ENCODE measurements around the gene PGAP1.

Gene PGAP1

DNA sequence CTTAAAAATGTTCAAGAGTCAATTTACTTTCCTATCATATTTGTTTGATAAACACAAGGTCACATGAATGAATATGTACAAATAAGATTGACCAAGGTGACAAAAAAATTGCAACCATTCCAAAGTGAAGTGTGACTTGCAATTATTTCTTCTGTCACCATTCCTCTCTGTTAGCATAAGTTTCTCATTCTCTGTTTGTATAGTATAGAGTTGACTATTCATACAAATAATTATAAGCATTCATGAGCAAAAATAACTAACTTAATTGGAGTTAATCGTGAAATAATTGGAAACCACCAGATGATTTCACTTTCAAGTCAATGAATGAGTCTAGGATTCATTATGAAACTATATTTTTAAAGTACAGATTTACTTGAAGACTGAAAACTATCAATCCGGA, 42.1 kb downstream of the PGAP1 start:
- no peak for DNase-seq (ENCODE audit: low read depth)

DNA sequence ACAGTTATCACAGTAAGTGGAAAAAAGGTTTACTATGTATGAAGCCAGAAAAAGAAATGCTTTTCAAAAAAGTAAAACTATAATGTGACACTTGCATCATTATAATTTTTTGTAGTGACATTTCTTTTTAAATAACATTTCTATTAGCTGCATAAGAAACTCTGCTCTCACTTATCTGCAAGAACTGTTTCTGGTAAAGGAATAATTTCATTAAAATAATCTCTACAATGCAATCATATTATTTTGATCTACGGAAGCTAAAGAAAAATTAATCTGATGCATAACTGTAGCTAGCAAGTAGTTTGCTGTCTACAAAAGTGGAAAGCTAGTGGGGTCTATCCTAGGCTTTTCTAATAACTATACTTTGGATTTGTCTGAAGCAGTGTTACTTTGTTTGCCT, 50.1 kb downstream of the PGAP1 start:
- DNase-seq (ENCODE audit: low read depth), result no peak

DNA sequence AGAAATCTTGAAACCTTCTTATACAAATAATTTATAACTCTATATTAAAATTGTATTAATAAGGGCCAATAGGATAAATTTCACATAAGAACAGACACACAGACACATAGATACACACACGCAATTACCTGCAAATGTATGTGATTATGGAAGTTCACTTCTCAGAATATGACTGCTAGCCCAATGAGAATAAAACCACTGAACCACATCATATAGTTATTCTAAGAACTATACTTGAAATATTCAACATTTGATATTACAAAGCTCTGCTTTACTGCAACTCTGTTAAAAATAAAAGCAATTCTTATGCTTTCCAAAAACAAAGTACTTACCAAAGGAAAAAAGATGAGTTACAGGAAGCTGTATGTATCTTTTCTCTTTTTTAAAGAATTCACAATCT, 51.1 kb downstream of the PGAP1 start:
- DNase-seq (ENCODE audit: low read depth), result no peak

DNA sequence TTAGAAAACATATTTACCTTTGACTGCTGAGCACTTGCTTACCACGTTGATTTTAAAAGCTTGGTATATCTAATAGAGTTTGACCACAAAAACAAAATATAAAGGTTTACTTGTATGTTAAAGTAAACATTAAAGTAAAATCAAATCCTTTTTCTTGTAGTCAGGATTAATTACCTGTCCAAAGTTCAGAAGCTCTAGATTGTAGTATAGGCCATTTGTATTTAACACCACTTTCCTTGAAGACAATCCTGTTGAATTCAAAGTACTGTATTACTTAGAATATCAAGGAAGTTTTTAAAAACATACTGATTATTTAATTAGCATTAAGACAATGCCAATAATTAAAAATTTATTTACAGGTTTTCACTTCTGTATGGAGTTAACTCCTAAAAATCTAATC, 53.0 kb downstream of the PGAP1 start:
- DNase-seq (ENCODE audit: low read depth), result no peak

DNA sequence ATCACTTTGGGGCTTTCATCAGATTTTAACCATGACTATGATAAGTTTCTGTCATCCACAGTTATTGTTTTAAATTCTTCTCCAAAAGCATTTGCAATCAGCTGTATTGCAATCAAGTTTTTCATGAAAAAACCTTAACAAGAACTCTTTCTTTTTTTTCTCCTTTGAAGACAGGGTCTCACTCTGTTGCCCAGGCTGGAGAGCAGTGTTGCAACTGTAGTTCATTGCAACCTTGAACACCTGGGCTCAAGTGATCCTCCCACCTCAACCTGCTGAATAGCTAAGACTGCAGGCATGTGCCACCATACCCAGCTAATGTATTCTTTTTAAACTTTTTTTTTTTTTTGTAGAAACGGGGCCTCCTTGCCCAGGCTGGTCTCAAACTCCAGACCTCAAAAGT, 71.9 kb downstream of the PGAP1 start:
- no peak for DNase-seq (ENCODE audit: low read depth)

DNA sequence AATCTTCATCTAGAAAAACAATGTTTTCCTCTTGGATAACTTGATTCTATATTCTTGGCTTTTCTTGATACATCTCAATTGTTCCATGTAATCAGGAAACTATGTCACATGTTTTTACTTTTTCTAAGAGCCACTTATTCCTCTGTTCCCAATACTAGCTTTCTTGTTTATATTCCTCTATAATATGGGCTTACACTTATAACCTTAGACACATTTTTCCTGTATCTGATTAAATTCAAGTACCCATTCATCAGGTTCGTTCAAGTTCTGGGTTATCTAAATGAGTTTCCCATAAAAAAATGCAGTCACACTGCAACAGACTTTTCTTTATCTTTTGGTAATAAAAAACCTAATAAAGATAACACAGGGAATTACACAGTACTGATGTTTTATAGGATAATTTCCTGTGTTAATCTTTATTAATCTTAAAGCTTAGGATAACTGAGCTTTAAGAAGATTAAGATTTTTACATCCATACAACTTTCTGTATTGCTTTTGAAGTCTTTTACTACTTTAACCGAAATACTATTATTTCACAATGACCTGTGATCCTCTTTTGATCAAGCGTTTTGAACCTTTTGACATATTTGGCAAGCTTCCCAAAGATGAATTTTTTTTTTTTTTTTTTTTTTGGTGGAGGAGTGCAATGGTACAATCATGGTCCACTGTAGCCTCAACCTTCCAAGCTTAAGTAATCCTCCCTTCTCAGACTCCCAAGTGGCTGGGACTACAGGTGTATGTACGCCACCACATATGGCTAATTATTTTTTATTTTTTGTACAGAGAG, 73.0 kb downstream of the PGAP1 start:
- DNase-seq (ENCODE audit: low read depth), result no peak

DNA sequence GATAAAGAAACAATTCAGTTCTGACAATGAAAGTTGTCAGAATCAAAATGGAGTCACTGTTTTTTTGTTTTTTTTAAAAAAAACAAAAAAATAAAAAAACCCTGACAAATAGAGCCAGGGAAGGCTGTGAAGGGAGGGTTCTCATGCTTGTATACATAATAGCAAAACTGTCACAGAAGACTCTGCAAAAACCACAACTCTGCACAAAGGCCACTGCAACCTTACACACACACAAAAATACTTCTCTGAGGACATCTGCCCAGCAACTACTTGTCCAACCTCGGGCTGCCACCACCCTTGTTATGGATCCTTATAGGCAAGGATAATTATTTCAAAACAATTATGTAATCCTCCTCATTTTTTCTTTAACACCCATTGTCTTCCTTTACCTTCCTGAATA, 75.4 kb downstream of the PGAP1 start:
- DNase-seq (ENCODE audit: low read depth), result no peak

DNA sequence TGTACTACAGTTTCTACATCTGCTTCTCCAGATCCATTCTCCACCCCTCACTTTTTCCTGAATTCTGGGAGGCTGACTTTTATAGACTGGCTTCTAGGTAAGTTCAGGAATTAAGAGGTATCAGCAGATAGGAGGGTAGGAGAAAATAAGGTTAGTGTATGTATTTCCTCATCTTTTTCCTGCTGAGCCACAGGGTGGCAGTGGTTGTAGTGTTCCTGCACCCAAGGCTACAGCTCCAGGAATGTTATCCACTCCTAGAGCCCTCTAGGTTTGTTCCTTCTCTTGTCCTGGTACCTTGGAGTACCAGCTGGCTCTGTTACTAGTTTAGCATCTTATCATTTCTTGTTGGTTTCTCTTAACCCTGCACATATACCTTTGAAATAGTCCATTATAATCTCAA, 76.6 kb downstream of the PGAP1 start:
- DNase-seq (ENCODE audit: low read depth), result peak; percentile 19

DNA sequence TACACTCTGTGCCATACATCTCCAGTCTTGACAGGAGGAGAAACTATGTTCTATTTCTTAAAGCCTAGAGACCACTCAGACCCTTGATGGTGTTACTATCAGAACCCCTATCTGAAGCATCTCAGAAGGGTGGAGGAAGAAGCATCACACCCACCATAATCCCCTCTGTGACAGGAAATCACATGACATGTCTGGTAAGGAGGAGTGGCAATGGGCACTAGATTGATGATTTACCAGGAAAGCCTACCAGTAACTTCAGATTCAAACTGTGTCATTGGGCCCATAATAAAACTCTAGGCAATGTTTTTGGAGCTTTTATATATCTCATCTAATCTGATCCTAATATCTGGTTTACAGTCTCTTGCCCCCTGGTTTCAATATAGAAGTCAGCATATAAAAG, 80.2 kb downstream of the PGAP1 start:
- no peak for DNase-seq (ENCODE audit: low read depth)

DNA sequence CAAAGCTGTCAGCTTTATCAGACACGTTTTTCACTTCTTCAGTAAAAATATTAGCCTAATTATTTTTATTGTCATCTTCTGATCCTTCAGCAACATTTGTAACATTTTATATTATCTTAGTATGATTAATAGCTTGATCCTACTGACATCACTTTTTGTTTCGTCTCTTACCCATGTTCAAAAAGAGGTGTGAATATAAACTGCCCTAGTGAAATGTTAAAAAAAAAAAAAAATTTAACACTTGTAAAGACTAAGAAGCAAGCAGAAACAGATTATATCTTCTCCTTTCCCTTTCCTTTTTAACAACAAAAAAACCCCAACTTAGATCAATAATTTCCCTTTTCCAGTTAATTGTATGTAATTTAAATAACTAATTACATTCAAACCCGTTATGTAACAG, 81.1 kb downstream of the PGAP1 start:
- DNase-seq (ENCODE audit: low read depth), result no peak

DNA sequence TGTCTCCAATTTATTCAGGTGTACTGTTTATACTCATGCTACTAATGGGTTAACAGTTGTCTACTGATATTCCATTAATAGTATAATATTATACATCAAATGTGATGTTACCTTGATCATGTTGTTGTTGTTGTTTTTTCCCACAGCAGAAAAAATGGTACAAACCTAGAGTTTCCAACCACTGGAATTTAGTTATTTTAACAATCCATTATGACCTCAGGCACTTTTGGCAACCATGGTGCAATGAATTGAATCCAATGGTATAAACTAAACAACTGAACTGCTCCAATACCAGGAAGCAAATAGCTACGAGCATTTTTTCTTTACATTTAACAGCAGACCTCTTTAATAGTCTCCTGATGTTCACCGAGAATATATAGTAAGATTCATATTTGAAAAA, 86.3 kb downstream of the PGAP1 start:
- no peak for DNase-seq (ENCODE audit: low read depth)

DNA sequence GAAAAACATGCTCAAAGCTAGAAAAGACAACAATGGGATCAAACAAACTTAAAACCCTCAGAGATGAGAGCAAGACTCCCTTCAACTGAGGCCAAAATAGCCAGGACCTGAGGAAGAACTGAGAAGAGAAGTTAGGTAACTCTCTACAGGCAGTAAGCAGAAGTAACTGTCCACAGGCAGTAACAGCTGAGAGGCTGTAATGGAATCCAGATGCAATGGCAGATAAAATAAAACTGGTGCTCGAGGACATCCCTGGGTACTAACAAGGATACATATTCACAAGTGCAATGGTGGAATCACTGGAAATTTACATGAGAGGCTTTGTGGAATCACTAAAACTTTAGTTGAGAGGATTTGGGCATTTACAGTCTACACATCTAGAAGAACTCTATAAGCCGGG, 86.9 kb downstream of the PGAP1 start:
- DNase-seq (ENCODE audit: low read depth), result no peak

DNA sequence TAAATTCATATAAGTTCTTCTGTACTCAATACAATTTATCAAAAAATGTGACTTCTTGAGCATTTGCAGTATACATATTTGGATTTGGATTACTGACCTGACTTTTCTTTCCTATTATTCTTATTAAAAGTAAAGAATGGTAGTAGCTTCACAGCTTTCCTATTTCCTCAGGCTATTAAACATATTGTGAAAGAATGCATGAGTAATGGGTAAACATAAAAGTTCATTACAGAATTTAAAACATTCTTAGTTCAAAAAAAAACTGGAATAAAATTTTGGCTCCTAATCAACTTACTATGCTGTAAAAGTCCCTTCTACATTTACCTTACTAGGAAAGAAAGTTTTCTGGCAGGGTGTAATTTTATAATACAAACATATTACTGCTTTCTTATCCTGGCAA, 90.1 kb downstream of the PGAP1 start:
- DNase-seq (ENCODE audit: low read depth), result no peak

DNA sequence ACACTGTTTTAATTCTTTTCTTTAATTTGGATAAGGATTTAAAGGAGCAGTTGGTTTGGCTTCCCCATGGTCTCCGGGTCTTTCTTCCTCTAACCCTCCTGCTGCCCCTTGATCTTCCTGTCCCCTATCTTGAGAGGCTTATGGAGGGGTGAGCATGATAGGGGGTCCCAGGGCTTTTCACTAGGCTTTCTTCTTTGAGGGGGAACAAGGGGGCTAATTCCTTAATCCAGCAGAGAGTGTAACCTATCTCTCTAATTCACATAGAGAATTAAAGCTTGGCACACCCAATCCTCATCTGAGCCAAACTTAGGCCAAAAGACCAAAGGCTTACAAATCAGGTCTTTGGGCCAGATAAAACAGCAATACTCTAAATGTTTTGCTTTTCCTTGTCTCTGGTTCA, 95.8 kb downstream of the PGAP1 start:
- DNase-seq (ENCODE audit: low read depth), result no peak

DNA sequence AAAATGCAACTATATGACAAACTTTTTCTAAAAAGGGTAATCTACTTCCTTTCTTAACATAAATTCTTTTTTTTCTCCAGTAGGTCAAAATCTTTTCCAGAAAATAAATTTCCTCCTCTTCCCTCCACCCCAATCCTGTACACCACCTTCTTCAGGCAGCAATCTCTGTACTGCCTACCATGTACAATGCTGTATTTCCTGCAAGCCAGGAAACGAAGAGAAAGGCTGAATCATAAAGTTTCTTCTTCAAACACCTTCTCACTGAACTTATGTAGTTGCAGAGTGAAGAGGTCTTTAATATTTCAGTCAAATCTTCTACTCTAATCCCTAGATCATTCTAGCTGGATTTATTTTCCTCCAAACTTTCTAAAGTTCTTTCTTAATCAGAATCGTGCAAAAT, 99.2 kb downstream of the PGAP1 start:
- no peak for DNase-seq (ENCODE audit: low read depth)

DNA sequence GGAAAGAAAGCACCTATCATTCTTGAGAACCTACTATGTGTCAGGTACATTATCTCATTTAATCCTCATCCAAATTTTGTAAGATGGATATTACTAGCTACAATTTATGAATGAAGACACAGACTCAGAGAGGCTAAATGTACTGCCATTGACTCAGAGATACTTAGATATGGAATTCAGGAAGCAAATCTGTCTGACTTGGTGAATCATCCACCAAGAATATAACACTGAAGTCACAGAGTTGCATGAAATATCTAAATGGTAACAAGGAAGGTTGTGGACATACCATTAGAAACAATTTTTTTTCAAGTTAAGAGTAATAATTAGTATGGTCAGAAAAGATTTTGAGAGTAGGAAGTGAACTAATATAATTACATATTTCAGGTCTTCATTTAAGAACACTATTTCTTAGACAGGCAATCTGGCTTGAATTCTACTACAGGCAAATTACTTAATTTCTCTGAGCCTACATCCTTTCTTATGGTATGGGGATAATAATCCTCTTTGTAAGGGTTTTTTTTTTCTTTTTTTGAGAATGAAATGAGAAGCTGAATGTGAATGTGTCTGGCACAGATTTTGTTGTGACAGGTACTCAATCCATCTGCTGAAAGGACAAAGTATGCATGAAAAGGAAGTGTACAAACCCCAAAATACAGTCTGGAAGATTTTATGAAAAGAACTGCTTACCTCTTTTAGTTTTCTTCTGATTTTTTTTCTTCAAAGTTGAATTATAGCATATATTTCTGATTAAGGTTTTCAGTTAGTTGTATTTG, 102.6 kb downstream of the PGAP1 start:
- no peak for DNase-seq (ENCODE audit: low read depth)

DNA sequence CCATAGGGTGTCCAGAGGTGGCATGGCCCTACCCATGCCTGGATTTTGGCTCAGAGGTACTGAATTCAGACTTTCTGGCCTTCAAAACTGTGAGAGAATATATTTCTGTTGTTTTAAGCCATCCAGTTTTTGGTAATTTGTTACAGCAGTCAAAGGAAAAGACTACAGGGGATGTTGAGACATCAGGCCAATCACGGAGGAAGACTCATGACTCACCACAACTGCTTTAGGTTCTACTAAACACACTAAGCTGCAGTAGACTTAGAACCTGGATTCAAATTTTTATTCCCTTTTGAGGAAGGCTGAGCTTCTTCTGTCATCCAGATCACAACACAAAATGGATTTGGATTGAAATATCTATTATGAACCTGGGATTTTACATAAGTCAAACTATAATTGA, 105.3 kb downstream of the PGAP1 start:
- DNase-seq (ENCODE audit: low read depth), result no peak

DNA sequence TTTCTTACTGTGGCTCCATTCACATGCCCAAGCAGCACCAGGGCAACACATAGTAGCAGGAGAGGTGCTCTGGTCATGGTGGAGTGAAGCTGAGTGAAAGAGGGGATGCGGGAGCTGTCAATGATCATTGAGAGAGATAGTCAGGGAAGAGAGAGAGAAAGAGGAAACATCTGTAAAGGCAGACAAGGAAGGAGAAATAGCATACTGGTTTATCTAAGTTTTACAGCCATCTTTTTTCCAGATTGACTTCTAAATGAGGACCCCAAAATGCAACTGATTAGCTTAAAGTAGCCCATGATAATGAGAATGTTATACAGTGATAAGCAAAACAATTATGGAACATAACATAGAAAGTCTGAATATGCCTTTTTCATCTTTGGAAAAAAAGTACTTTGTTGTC, 117.2 kb downstream of the PGAP1 start, which contains the start of gene C2orf66:
C2orf66 (minus strand) TSS at position 96 of the 400 bp plus-strand sequence; CDS start at position 77, 19 bp downstream.
- DNase-seq (ENCODE audit: low read depth), result no peak

DNA sequence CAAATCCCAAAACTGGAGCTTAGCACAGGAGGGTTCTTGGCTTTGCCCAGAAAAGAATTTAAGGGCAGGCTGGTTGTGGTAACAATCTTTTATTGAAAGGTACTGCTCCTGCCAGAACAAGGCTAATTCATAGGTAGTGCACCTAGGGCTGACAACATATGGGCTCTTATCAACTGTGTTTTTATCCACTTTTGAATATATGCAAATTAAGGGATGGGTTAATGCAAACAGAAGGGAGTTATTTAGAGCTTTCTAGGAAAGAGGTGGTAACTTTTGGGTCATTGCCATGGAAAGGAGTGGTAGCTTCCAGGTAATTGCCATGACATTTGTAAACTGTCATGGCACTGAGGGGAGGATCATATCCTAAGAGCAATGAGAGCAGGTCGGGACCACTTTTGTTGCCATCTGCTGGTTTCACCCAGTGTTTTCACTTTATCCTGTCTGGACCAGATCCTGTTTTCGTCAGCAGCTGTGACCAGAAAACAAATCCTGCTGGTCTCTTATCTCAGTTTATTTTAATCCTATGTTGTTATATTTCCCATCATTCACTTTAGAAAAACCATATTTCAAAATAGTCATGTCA, 118.3 kb downstream of the PGAP1 start:
- DNase-seq (ENCODE audit: low read depth), result no peak

DNA sequence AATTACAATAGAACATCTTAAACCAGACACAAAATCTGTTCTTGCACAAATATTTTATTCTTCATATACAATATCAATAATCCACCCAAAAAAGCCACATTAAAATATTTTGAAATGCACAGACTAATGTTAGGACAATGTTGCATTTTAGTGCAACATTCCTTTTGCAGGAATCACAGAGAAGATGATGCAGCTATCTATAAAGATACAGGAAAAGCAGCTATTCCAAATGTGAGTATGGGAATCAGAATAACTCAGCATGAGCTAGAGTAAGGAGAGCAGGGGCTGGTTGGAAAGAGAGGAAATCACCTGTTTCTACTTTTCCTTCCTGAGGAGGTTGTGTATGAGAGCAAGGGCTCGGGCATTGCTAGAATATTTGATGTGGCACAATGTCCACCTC, 122.1 kb downstream of the PGAP1 start:
- no peak for DNase-seq (ENCODE audit: low read depth)

DNA sequence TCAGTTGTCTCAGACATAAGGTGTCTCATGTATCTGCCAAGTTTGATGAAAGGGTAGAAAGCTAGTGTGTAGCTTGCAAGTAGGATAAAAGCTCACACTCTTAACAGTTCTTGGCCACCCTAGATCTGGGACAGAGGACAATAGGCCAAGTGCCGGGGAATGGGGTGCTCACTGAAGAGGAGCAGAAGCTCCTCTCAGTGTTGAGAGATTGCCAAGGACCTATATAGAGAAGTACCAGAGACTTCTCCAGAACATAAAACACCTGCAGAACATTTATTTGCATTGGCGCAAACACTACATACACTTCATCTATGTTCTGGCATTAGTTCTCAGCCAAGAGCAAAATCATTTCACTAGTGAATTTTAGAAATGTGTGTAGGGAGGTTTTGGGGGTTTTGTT, 124.1 kb downstream of the PGAP1 start:
- DNase-seq (ENCODE audit: low read depth), result no peak

DNA sequence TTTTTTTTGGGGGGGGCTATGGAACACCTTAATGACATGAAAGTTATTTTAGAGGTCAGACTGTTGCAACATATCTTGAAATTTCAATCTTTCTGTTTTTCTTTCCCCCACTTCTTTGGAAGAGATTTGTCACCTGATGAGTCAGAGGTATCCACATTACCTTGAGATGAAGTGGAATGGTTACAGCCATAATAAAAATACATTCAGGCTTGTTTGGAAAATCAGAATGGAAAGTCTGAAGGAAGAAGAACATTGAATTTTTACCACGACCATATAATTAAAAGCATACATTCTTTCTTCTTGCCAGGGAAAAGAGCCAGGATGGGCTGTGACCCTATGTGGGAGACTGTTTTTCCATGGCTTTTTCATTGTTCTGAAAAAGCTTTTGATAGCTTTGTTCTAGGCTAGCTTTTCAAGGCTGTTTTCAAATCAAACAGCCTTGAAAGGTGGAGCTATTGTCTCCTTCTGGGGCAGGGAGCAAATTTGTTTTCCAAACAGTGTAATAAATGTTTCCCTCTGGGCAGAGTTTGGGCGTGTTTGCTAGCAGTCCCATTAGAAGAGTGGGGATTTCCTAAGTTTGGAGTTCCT, 124.7 kb downstream of the PGAP1 start:
- no peak for DNase-seq (ENCODE audit: low read depth)

DNA sequence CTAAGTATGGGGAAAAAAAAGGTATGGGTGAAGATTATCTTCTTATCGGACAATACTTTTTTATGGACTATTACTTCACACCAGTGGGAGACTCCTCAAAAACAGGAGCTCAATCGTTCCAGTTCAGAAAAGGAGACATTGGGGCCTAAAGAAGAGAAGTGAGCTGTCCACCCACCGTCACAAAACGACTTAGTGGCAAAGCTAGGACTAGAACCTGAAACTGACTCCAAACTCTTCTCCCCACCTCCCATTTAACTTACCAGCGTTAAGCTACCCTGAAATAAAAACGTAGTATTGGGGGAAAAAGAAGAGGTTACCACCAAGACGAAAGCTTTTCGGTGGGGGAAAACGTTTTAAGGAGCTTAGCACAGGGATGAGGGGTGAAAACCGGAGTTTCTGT, 127.5 kb downstream of the PGAP1 start:
- no peak for DNase-seq (ENCODE audit: low read depth)

Measured in stromal cell of bone marrow (primary cell).